Fibroblast of lung (primary cell): ENCODE results near the gene DHRS12.

Experiments
- EZH2 ChIP-seq: IDR thresholded peaks from 2 replicates; pipeline ENCODE4 v1.5.1; 2012; ENCODE audit warnings: low read length, control low read depth, mild to moderate bottlenecking; ENCODE audit errors: missing control alignments
- TF ChIP-seq, protein P1 (sequence below), 2 donors: IDR thresholded peaks in 1 of 2; conservative IDR thresholded peaks in 1 of 2; 1 replicate in 1 of 2; 2 replicates in 1 of 2; pipeline ENCODE4 v1.5.1; 2011 to 2012; ENCODE audit warnings: low read length in 2 of 2, control low read depth in 1 of 2, inconsistent platforms in 1 of 2, low read depth in 1 of 2, mild to moderate bottlenecking in 1 of 2

DNA sequence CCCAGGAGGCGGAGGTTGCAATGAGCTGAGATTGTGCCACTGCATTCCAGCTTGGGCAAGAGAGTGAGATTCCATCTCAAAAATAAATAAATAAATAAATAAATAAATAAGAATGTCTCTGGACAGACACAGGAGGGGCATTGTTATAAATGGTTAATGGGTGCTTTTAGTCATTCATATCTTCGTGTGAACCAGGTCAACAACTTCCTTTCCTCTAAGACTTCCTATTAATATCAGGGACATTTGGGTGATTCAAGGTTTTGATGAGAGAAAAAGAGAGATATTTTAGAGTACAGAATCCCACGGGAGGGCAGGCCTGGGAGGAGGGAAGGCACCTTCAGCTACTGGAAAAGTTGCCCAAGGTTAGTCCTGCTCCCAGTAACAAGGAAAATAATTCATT, 23.9 kb downstream of the DHRS12 start:
- TF ChIP-seq, protein P1, sequence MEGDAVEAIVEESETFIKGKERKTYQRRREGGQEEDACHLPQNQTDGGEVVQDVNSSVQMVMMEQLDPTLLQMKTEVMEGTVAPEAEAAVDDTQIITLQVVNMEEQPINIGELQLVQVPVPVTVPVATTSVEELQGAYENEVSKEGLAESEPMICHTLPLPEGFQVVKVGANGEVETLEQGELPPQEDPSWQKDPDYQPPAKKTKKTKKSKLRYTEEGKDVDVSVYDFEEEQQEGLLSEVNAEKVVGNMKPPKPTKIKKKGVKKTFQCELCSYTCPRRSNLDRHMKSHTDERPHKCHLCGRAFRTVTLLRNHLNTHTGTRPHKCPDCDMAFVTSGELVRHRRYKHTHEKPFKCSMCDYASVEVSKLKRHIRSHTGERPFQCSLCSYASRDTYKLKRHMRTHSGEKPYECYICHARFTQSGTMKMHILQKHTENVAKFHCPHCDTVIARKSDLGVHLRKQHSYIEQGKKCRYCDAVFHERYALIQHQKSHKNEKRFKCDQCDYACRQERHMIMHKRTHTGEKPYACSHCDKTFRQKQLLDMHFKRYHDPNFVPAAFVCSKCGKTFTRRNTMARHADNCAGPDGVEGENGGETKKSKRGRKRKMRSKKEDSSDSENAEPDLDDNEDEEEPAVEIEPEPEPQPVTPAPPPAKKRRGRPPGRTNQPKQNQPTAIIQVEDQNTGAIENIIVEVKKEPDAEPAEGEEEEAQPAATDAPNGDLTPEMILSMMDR (conservative IDR thresholded peaks at IDR 0.05 in 1 of 2, IDR thresholded peaks at IDR 0.05 in 1 of 2; ENCODE audit: low read depth in 1 of 2, low read length in 2 of 2): no peak
- TF ChIP-seq EZH2: no peak
